GM12878 (cell line): ENCODE measurements around the gene LBR. TPM values are rescaled to one million over a fixed set of nuclear protein-coding genes. Genes with fewer than 3 reads are reported as not detected.

Experiments
- ATAC-seq: fragments of 200-7000 bp; cut with Tn5 transposase; 3 replicates; pipeline ENCODE4 v1.9.1; 2020; ENCODE audit warnings: mild to moderate bottlenecking, moderate library complexity
- BruUV-seq: library from RNA; stranded (reverse); fragments of 400-500 nt; replicated peaks from 2 replicates; lab custom pipeline; 2021; lab: Mats Ljungman, UMichigan
- CTCF ChIA-PET: fragments of 300-600 bp; sonication (Branson Sonifier 250); formaldehyde crosslinking; extraction: SDS; loops from one replicate; lab custom pipeline; 2021; ENCODE audit warnings: inconsistent platforms; lab: Yijun Ruan, JAX
- POLR2A ChIA-PET: fragments of 350-600 bp; formaldehyde crosslinking; extraction: SDS; loops from one replicate; lab custom pipeline; 2021; ENCODE audit warnings: inconsistent platforms; lab: Charles Lee
- RAD21 ChIA-PET: fragments of 300-600 bp; sonication (Branson Sonifier 250); formaldehyde crosslinking; loops from one replicate; lab custom pipeline; 2023; ENCODE audit warnings: antibody characterized with exemption; ENCODE audit not compliant: unreplicated experiment; lab: Charles Lee
- SMC1A ChIA-PET: fragments of 300-600 bp; sonication (Branson Sonifier 250); formaldehyde crosslinking; loops from one replicate; lab custom pipeline; 2023; ENCODE audit not compliant: unreplicated experiment, uncharacterized antibody; lab: Charles Lee
- DNase-seq: peaks from one replicate; pipeline ENCODE4 v3.0.0-alpha.2; 2011; ENCODE audit warnings: low read depth, low spot score
- FAIRE-seq: peaks from 3 replicates; lab custom pipeline; 2011; peaks lifted over from hg19 to GRCh38; lab: Jason Lieb, UNC
- H2AFZ ChIP-seq: 2 replicates; pipeline ENCODE4 v1.6.0; 2011; ENCODE audit warnings: low read depth, low read length, control low read depth; ENCODE audit not compliant: control insufficient read depth
- H3K27ac ChIP-seq: 2 replicates; pipeline ENCODE4 v1.5.1; 2011; ENCODE audit warnings: control low read depth; ENCODE audit not compliant: control insufficient read depth, insufficient read depth
- H3K27me3 ChIP-seq, 2 experiments: replicated peaks in 1 of 2; 2 replicates each; pipeline versions ENCODE4 v1.6.0 to v1.6.1; 2011; ENCODE audit warnings: low read length in 1 of 2; ENCODE audit not compliant: control insufficient read depth in 2 of 2, insufficient read depth in 2 of 2
- H3K36me3 ChIP-seq, 2 experiments: 2 replicates each; pipeline ENCODE4 v1.5.1; 2011; ENCODE audit warnings: low read length in 1 of 2; ENCODE audit not compliant: control insufficient read depth in 2 of 2, insufficient read depth in 2 of 2
- H3K4me1 ChIP-seq: 2 replicates; pipeline ENCODE4 v1.6.1; 2011; ENCODE audit warnings: mild to moderate bottlenecking, low read length, moderate library complexity, mixed read lengths; ENCODE audit not compliant: control insufficient read depth, insufficient read depth
- H3K4me2 ChIP-seq: 2 replicates; pipeline ENCODE4 v1.6.0; 2011; ENCODE audit warnings: control low read depth; ENCODE audit not compliant: control insufficient read depth, insufficient read depth
- H3K4me3 ChIP-seq: fragments of 200-600 bp; sonication (generic); 2 replicates; pipeline ENCODE4 v1.5.1; 2016
- H3K79me2 ChIP-seq: 2 replicates; pipeline ENCODE4 v1.6.0; 2011; ENCODE audit warnings: low read length; ENCODE audit not compliant: control insufficient read depth, insufficient read depth
- H3K9ac ChIP-seq: 2 replicates; pipeline ENCODE4 v1.8.0; 2011; ENCODE audit warnings: low read length, control low read depth, mixed read lengths; ENCODE audit not compliant: control insufficient read depth, insufficient read depth
- H3K9me3 ChIP-seq: replicated peaks from 3 replicates; pipeline ENCODE4 v1.5.1; 2011; ENCODE audit warnings: mild to moderate bottlenecking, low read length; ENCODE audit not compliant: control insufficient read depth, insufficient read depth
- H4K20me1 ChIP-seq: 2 replicates; pipeline ENCODE4 v1.6.0; 2011; ENCODE audit not compliant: control insufficient read depth, insufficient read depth
- BACH1 ChIP-seq: fragments of 450-650 bp; IDR thresholded peaks from 2 replicates; pipeline ENCODE4 v1.6.1; 2017; ENCODE audit warnings: mild to moderate bottlenecking, borderline replicate concordance
- MEF2B ChIP-seq: fragments of 450-650 bp; IDR thresholded peaks from 2 replicates; pipeline ENCODE4 v1.6.1; 2018; ENCODE audit warnings: mild to moderate bottlenecking, moderate library complexity; ENCODE audit not compliant: partially characterized antibody, poor library complexity, severe bottlenecking
- NFIC ChIP-seq: IDR thresholded peaks from 2 replicates; pipeline ENCODE4 v1.6.1; 2012; ENCODE audit warnings: low read depth, mild to moderate bottlenecking, inconsistent platforms, low read length, moderate library complexity
- NR2C1 ChIP-seq: fragments of 450-650 bp; IDR thresholded peaks from 2 replicates; pipeline ENCODE4 v1.6.1; 2017; ENCODE audit warnings: antibody characterized with exemption, mild to moderate bottlenecking, moderate library complexity
- PRDM15 ChIP-seq: fragments of 450-650 bp; formaldehyde crosslinking; IDR thresholded peaks from 2 replicates; pipeline ENCODE4 v1.4.0; 2020; ENCODE audit warnings: mild to moderate bottlenecking, moderate library complexity
- RCOR1 ChIP-seq: conservative IDR thresholded peaks from 2 replicates; pipeline ENCODE4 v1.6.1; 2012; ENCODE audit warnings: low read depth, low read length, improper control_type of control experiment
- RELB ChIP-seq: fragments of 450-650 bp; IDR thresholded peaks from 2 replicates; pipeline ENCODE4 v1.6.1; 2017; ENCODE audit warnings: low read depth, mild to moderate bottlenecking, moderate library complexity
- STAT1 ChIP-seq: fragments of 450-650 bp; conservative IDR thresholded peaks from 2 replicates; pipeline ENCODE4 v1.6.1; 2014; ENCODE audit warnings: antibody characterized with exemption, mild to moderate bottlenecking
- USF2 ChIP-seq: IDR thresholded peaks from 2 replicates; pipeline ENCODE4 v1.6.1; 2011; ENCODE audit warnings: low read depth, low read length, improper control_type of control experiment, borderline replicate concordance
- ZNF207 ChIP-seq: fragments of 450-650 bp; IDR thresholded peaks from 2 replicates; pipeline ENCODE4 v1.6.1; 2014; ENCODE audit warnings: antibody characterized with exemption, mild to moderate bottlenecking, borderline replicate concordance
- ZNF217 ChIP-seq: fragments of 450-650 bp; IDR thresholded peaks from 2 replicates; pipeline ENCODE4 v1.6.1; 2017; ENCODE audit warnings: antibody characterized with exemption, mild to moderate bottlenecking
- WGBS: methylation state at CpG from one replicate; pipeline ENCODE4 v1.1.6; 2016; ENCODE audit warnings: low lambda C conversion rate; ENCODE audit not compliant: insufficient replicate concordance, insufficient coverage; ENCODE audit errors: missing lambda C conversion rate; 5-methylcytosine and 5-hydroxymethylcytosine counted together
- in situ Hi-C: fragments of 300-500 bp; cut with MboI; formaldehyde crosslinking; loops from 9 replicates; pipeline ENCODE4 v1.14.3; 2018; ENCODE audit warnings: mixed read lengths
- intact Hi-C: fragments of 100-400 bp; cut with micrococcal nuclease; formaldehyde crosslinking; loops from one replicate; pipeline ENCODE4 v1.14.2; 2022; ENCODE audit not compliant: unreplicated experiment
- polyA plus RNA-seq, 11 experiments: library from polyadenylated mRNA; depleted of rRNA in 4 of 11; unstranded in 6 of 11; stranded (reverse) in 5 of 11; fragments of >200 nt; fragmentation: Nextera tagmentation in 4 of 11; fragmentation: Illumina TruSeq in 1 of 11; extraction: Ambion mirVana in 4 of 11; extraction: Trizol in 1 of 11; gene quantifications; 1 replicate in 1 of 11; 2 replicates in 10 of 11; pipeline versions ENCODE4 v1.2.1 to v1.2.3, GENCODE V29; 2011 to 2016; ENCODE audit warnings: inconsistent platforms in 2 of 11, missing spikeins in 2 of 11, low read depth in 1 of 11
- total RNA-seq, 4 experiments: library from RNA; depleted of rRNA in 3 of 4; stranded (reverse); fragments of >200 nt in 3 of 4; fragmentation: Illumina TruSeq in 1 of 4; extraction: Trizol in 1 of 4; gene quantifications; 2 replicates each; pipeline versions ENCODE4 v1.2.1 to v1.2.3, GENCODE V29; 2013 to 2021

LBR gene
- total and polyA plus RNA-seq, 10 of the 15 experiments (the other 5 are each of a cell fraction or from before 2014, with no cell fraction given), result 81.8 to 178 (median 114) TPM

DNA sequence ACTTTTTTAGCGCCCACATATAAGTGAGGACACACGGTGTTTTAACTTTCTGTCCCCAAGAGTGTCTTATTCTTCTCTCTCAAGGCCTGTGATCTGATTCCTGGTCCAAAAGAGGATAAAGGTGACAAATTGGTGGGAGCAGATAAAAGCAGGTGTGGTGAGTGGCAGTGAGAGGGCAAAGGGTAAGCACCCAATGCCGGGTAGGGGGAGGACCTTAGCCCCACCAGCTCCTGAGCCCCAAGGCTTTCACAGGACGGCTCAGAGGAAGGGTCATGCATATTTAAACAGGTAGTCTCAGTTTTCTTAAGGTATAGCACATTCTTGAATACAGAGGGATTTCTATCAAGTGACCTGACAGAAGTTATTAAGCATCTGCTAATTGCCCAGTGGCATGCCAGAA, 19.6 kb downstream of the LBR start:
- ATAC-seq (no peak), FAIRE-seq (no peak), DNase-seq (no peak)
- in situ Hi-C loops, result no loop called here
- H3K4me2 ChIP-seq, result no peak overlapping the region
- no peaks in the 10 kb centered on the region for H3K4me1 ChIP-seq
- H3K27me3 ChIP-seq, result no peaks in the 10 kb centered on the region
- SMC1A ChIA-PET, result interaction anchor here (1.3 kb wide), 1 partner anchor 17 kb away, joined by 4 read pairs; no protein-coding TSS in a partner anchor
- no peak overlapping the region for H3K4me3 ChIP-seq
- POLR2A ChIA-PET, result no interaction called here
- TF ChIP-seq ZNF207 (no peak), STAT1 (no peak), NR2C1 (no peak), USF2 (no peak), RELB (no peak), PRDM15 (CRISPR knock-in tag) (no peak), BACH1 (no peak), RCOR1 (no peak), ZNF217 (no peak), NFIC (no peak), MEF2B (no peak)
- H2AFZ ChIP-seq, result no peak overlapping the region
- H3K9me3 ChIP-seq, result no peaks in the 10 kb centered on the region
- H3K79me2 ChIP-seq, result no peaks in the 10 kb centered on the region
- H4K20me1 ChIP-seq, result no peaks in the 10 kb centered on the region
- no TSS peak for BruUV-seq
- RAD21 ChIA-PET, result no interaction called here
- H3K36me3 ChIP-seq, result peaks cover 19 to 38% of the 10 kb centered on the region in 2 experiments
- intact Hi-C loops, result no loop called here
- H3K27ac ChIP-seq, result no peak overlapping the region
- no peak overlapping the region for H3K9ac ChIP-seq
- CTCF ChIA-PET, result interaction anchor here (1.6 to 1.8 kb wide), 2 partner anchors 17 to 89 kb away, joined by 3 to 4 read pairs; no protein-coding TSS in a partner anchor
- WGBS, result 94% methylated on average over 4 of the region's 4 CpGs
